Measurements from ENCODE around the gene PPP1R9B.

PPP1R9B gene

GRCh38 chr17:50102164-50102991 is 48.1 kb downstream of the PPP1R9B start:
- no peak for DNase-seq

GRCh38 chr17:50101346-50102163 is 48.9 kb downstream of the PPP1R9B start:
- DNase-seq: no peak

- no peak for DNase-seq
These were observed 49.5 kb downstream of the PPP1R9B start for GRCh38 chr17:50100921-50101345.

- no peak for DNase-seq
These were observed 50.0 kb downstream of the PPP1R9B start for GRCh38 chr17:50100480-50100883.

- no peak for DNase-seq
These were observed 51.5 kb downstream of the PPP1R9B start for GRCh38 chr17:50099003-50099402.

GRCh38 chr17:50098583-50098982 is 51.9 kb downstream of the PPP1R9B start:
- DNase-seq: no peak

- DNase-seq: no peak
These were observed 52.6 kb downstream of the PPP1R9B start for GRCh38 chr17:50097926-50098325.

GRCh38 chr17:50097455-50097854 is 53.0 kb downstream of the PPP1R9B start:
- DNase-seq: no peak

GRCh38 chr17:50096758-50097157 is 53.7 kb downstream of the PPP1R9B start:
- DNase-seq: no peak

- no peak for DNase-seq
These were observed 54.4 kb downstream of the PPP1R9B start for GRCh38 chr17:50096092-50096491.

GRCh38 chr17:50095626-50096037 is 54.8 kb downstream of the PPP1R9B start:
- DNase-seq: no peak

GRCh38 chr17:50094753-50095619 is 55.5 kb downstream of the PPP1R9B start, which contains the start of gene PDK2:
Gene PDK2 (plus strand): TSS chr17:50095351. CDS start chr17:50095436, 85 bp downstream.
- DNase-seq: peak; percentile 89

GRCh38 chr17:50094243-50094752 is 56.2 kb downstream of the PPP1R9B start:
- peak; percentile 59 for DNase-seq

GRCh38 chr17:50093807-50094206 is 56.7 kb downstream of the PPP1R9B start:
- no peak for DNase-seq

GRCh38 chr17:50093246-50093645 is 57.2 kb downstream of the PPP1R9B start:
- DNase-seq: no peak

- DNase-seq: no peak
These were observed 58.6 kb downstream of the PPP1R9B start for GRCh38 chr17:50091918-50092285.

- no peak for DNase-seq
These were observed 59.2 kb downstream of the PPP1R9B start for GRCh38 chr17:50090971-50091917.

- DNase-seq: no peak
These were observed 60.4 kb downstream of the PPP1R9B start for GRCh38 chr17:50090071-50090470.

- DNase-seq: no peak
These were observed 61.3 kb downstream of the PPP1R9B start for GRCh38 chr17:50088952-50089825.

GRCh38 chr17:50087912-50088405 is 62.5 kb downstream of the PPP1R9B start:
- DNase-seq: no peak

Measured in NCI-H2029 (cell line).